Measurements from ENCODE around the gene BRSK1. TPM values are rescaled to one million over a fixed set of nuclear protein-coding genes. Genes with fewer than 3 reads are reported as not detected.

Gene BRSK1
- total RNA-seq, 2 experiments from 2014 or later: 2.6 to 2.7 TPM

- peaks cover 0 to 10% of the 10 kb centered on the region in 2 experiments for H3K9me3 ChIP-seq (ENCODE audit: control insufficient read depth in 1 of 2, insufficient read depth in 1 of 2, low read length in 2 of 2)
- no peak for TF ChIP-seq CTCF (IDR thresholded peaks at IDR 0.05)
- H3K36me3 Mint-ChIP-seq (ENCODE audit: low read depth): no peaks in the 10 kb centered on the region
- DNase-seq (no peak), ATAC-seq (ENCODE audit: poor library complexity) (no peak)
- H3K4me3 Mint-ChIP-seq: no peak overlapping the region
- no peaks in the 10 kb centered on the region for H3K9me3 Mint-ChIP-seq
- no peak overlapping the region for H3K4me3 ChIP-seq (ENCODE audit: low read length)
- intact Hi-C loops (cut with DNase I, micrococcal nuclease): no loop called here
- POLR2A ChIA-PET: interaction anchor here (0.6 kb wide), 1 partner anchor 49 kb away, joined by 3 read pairs; no protein-coding TSS in a partner anchor
- H3K4me1 ChIP-seq (ENCODE audit: insufficient read depth, low read length): peaks cover 17% of the 10 kb centered on the region
- peaks cover 28% of the 10 kb centered on the region for H3K27me3 Mint-ChIP-seq
- peaks cover 9 to 11% of the 10 kb centered on the region in 2 experiments for H3K27me3 ChIP-seq (ENCODE audit: control insufficient read depth in 1 of 2, insufficient read depth in 2 of 2, low read length in 2 of 2)
- H3K27ac Mint-ChIP-seq: no peak overlapping the region
- CTCF ChIA-PET: no interaction called here
- no peak overlapping the region for H3K27ac ChIP-seq (ENCODE audit: low read depth in 1 of 2, low read length in 2 of 2)
- no peaks in the 10 kb centered on the region for H3K36me3 ChIP-seq (ENCODE audit: insufficient read depth, low read length)
- H3K4me1 Mint-ChIP-seq (ENCODE audit: low read depth): peaks cover 7% of the 10 kb centered on the region
These were observed 74.7 kb downstream of the BRSK1 start for GRCh38 chr19:55358493-55358892.

GRCh38 chr19:55358943-55359908, 75.4 kb downstream of the BRSK1 start:
- Histone ChIP-seq H3K4me3 (ENCODE audit: low read length) (no peak overlapping the region), H3K4me1 (ENCODE audit: insufficient read depth, low read length) (peaks cover 9% of the 10 kb centered on the region), H3K9me3 (ENCODE audit: control insufficient read depth in 1 of 2, insufficient read depth in 1 of 2, low read length in 2 of 2) (peaks cover 0 to 4% of the 10 kb centered on the region in 2 experiments), H3K27me3 (ENCODE audit: control insufficient read depth in 1 of 2, insufficient read depth in 2 of 2, low read length in 2 of 2) (peaks cover 5 to 6% of the 10 kb centered on the region in 2 experiments), H3K36me3 (ENCODE audit: insufficient read depth, low read length) (no peaks in the 10 kb centered on the region), H3K27ac (ENCODE audit: low read depth in 1 of 2, low read length in 2 of 2) (no peak overlapping the region)
- H3K27me3 Mint-ChIP-seq: peaks cover 22% of the 10 kb centered on the region
- H3K27ac Mint-ChIP-seq: no peak overlapping the region
- no peaks in the 10 kb centered on the region for H3K36me3 Mint-ChIP-seq (ENCODE audit: low read depth)
- ATAC-seq (ENCODE audit: poor library complexity): no peak
- no peak for DNase-seq
- no peak overlapping the region for H3K4me3 Mint-ChIP-seq
- H3K4me1 Mint-ChIP-seq (ENCODE audit: low read depth): no peaks in the 10 kb centered on the region
- TF ChIP-seq CTCF (IDR thresholded peaks at IDR 0.05): no peak
- POLR2A ChIA-PET: interaction anchor here (0.6 kb wide), 1 partner anchor 48 kb away, joined by 3 read pairs; no protein-coding TSS in a partner anchor
- CTCF ChIA-PET: no interaction called here
- H3K9me3 Mint-ChIP-seq: no peaks in the 10 kb centered on the region
- intact Hi-C loops (cut with DNase I, micrococcal nuclease): no loop called here

GRCh38 chr19:55360902-55361301, 77.1 kb downstream of the BRSK1 start:
- CTCF ChIA-PET: no interaction called here

More at GRCh38 chr19:55360902-55361301, 77.1 kb downstream of the BRSK1 start:
- H3K27ac Mint-ChIP-seq: no peak overlapping the region
- no peak for TF ChIP-seq CTCF (IDR thresholded peaks at IDR 0.05)
- intact Hi-C loops (cut with DNase I, micrococcal nuclease): no loop called here
- no peak overlapping the region for H3K4me3 ChIP-seq (ENCODE audit: low read length)
- DNase-seq (no peak), ATAC-seq (ENCODE audit: poor library complexity) (no peak)
- H3K4me3 Mint-ChIP-seq: no peak overlapping the region
- no peaks in the 10 kb centered on the region for H3K36me3 Mint-ChIP-seq (ENCODE audit: low read depth)
- H3K4me1 Mint-ChIP-seq (ENCODE audit: low read depth): no peaks in the 10 kb centered on the region
- no peaks in the 10 kb centered on the region for H3K9me3 ChIP-seq (ENCODE audit: control insufficient read depth in 1 of 2, insufficient read depth in 1 of 2, low read length in 2 of 2)
- H3K9me3 Mint-ChIP-seq: no peaks in the 10 kb centered on the region
- POLR2A ChIA-PET: interaction anchor here (1.2 kb wide), 1 partner anchor 9 kb away, joined by 3 read pairs; no protein-coding TSS in a partner anchor
- H3K27ac ChIP-seq (ENCODE audit: low read depth in 1 of 2, low read length in 2 of 2): no peak overlapping the region
- peaks cover 13% of the 10 kb centered on the region for H3K27me3 Mint-ChIP-seq
- no peaks in the 10 kb centered on the region for H3K36me3 ChIP-seq (ENCODE audit: insufficient read depth, low read length)
- H3K27me3 ChIP-seq (ENCODE audit: control insufficient read depth in 1 of 2, insufficient read depth in 2 of 2, low read length in 2 of 2): no peaks in the 10 kb centered on the region
- H3K4me1 ChIP-seq (ENCODE audit: insufficient read depth, low read length): no peaks in the 10 kb centered on the region

Small RNA genes lying within 50 kb of the gene (microRNA-seq; reads per million reads assigned to microRNA genes)
- gene MIR6802 (ENCODE audit: borderline microRNAs expressed, borderline replicate concordance): 1.8 reads per million
- gene MIR6803 (ENCODE audit: borderline microRNAs expressed, borderline replicate concordance): 13.6 reads per million, percentile 45 among the genes with 10 or more reads in this experiment

Other genes with a start within 250 kb of the BRSK1 start
- gene GP6, start 245.7 kb upstream of the BRSK1 start, total RNA-seq: under 1 TPM; 0.38 to 0.47 TPM
- 1 to 10 TPM; 7.4 to 8.8 TPM for gene RDH13, start 220.8 kb upstream of the BRSK1 start, total RNA-seq
- gene EPS8L1, start 208.1 kb upstream of the BRSK1 start, total RNA-seq: 1 to 10 TPM; 2.0 to 2.2 TPM
- 100 to 1,000 TPM; 123 to 136 TPM for gene PPP1R12C, start 166.4 kb upstream of the BRSK1 start, total RNA-seq
- gene TNNT1, start 134.8 kb upstream of the BRSK1 start, total RNA-seq: not detected
- gene TNNI3, start 126.3 kb upstream of the BRSK1 start, total RNA-seq: not detected
- not detected for gene DNAAF3, start 117.4 kb upstream of the BRSK1 start, total RNA-seq
- gene SYT5, start 103.7 kb upstream of the BRSK1 start, total RNA-seq: under 1 TPM; 0.41 to 0.56 TPM
- gene PTPRH, start 74.5 kb upstream of the BRSK1 start, total RNA-seq: not detected
- 10 to 100 TPM; 11.7 to 11.8 TPM for gene TMEM86B, start 55.2 kb upstream of the BRSK1 start, total RNA-seq
- 100 to 1,000 TPM; 172 to 182 TPM for gene PPP6R1, start 25.0 kb upstream of the BRSK1 start, total RNA-seq
- gene HSPBP1, start 3.9 kb upstream of the BRSK1 start, total RNA-seq: 10 to 100 TPM; 14.3 to 15.1 TPM
- not detected for gene TMEM150B, start 41.3 kb downstream of the BRSK1 start, total RNA-seq
- 100 to 1,000 TPM; 113 to 115 TPM for gene KMT5C, start 55.9 kb downstream of the BRSK1 start, total RNA-seq
- under 1 TPM in 1 of 2 experiments, not detected in 1; 0.28 TPM for gene COX6B2, start 70.7 kb downstream of the BRSK1 start, total RNA-seq
- under 1 TPM in 1 of 2 experiments, not detected in 1; 0.08 TPM for gene GARIN5B, start 79.3 kb downstream of the BRSK1 start, total RNA-seq
- gene IL11, start 86.5 kb downstream of the BRSK1 start, total RNA-seq: under 1 TPM; 0.22 to 0.92 TPM
- not detected for gene TMEM190, start 92.8 kb downstream of the BRSK1 start, total RNA-seq
- 10 to 100 TPM; 14.2 to 14.3 TPM for gene TMEM238, start 100.3 kb downstream of the BRSK1 start, total RNA-seq
- 1,000 to 10,000 TPM; 3,995 to 4,178 TPM for gene RPL28, start 101.9 kb downstream of the BRSK1 start, total RNA-seq
- 10 to 100 TPM; 50.9 to 62.9 TPM for gene UBE2S, start 123.8 kb downstream of the BRSK1 start, total RNA-seq
- gene SHISA7, start 159.3 kb downstream of the BRSK1 start, total RNA-seq: not detected
- gene ISOC2, start 177.6 kb downstream of the BRSK1 start, total RNA-seq: 1 to 10 TPM; 1.5 to 2.2 TPM
- not detected for gene C19orf85, start 180.8 kb downstream of the BRSK1 start, total RNA-seq
- 10 to 100 TPM; 26.6 to 27.2 TPM for gene ZNF628, start 192.6 kb downstream of the BRSK1 start, total RNA-seq
- gene NAT14, start 201.2 kb downstream of the BRSK1 start, total RNA-seq: 10 to 100 TPM; 10.5 to 14.7 TPM
- gene SSC5D, start 204.4 kb downstream of the BRSK1 start, total RNA-seq: 1 to 10 TPM in 1 of 2 experiments, under 1 TPM in 1; 0.42 to 1.3 TPM